ENCODE measurements around the gene FHIT.

The FHIT gene

GRCh38 chr3:60064210-60065178 is 1186.8 kb downstream of the FHIT start:
- no peak overlapping the region for H3K4me2 ChIP-seq (ENCODE audit: low read depth, low read length, poor library complexity, severe bottlenecking)
- no peaks in the 10 kb centered on the region for H3K36me3 ChIP-seq (ENCODE audit: low read length)
- no peak overlapping the region for H3K4me3 ChIP-seq (ENCODE audit: insufficient read depth, low read length, poor library complexity, severe bottlenecking)
- no peaks in the 10 kb centered on the region for H3K9me3 ChIP-seq (ENCODE audit: insufficient read depth, low read length)
- no peak overlapping the region for H3K9ac ChIP-seq (ENCODE audit: low read length)
- H2AFZ ChIP-seq (ENCODE audit: low read depth, low read length, severe bottlenecking), result no peak overlapping the region
- no peaks in the 10 kb centered on the region for H3K79me2 ChIP-seq (ENCODE audit: insufficient read depth, low read length)
- TF ChIP-seq CTCF (IDR thresholded peaks at IDR 0.05; ENCODE audit: insufficient read depth, low read length, poor library complexity, severe bottlenecking) (no peak), EZH2phosphoT487 (conservative IDR thresholded peaks at IDR 0.05; ENCODE audit: low read length) (no peak)
- no peak overlapping the region for H3K27ac ChIP-seq (ENCODE audit: low read depth, low read length)
- no peaks in the 10 kb centered on the region for H4K20me1 ChIP-seq (ENCODE audit: low read depth, low read length)
- H3F3A ChIP-seq (ENCODE audit: insufficient read depth), result no peaks in the 10 kb centered on the region
- no peaks in the 10 kb centered on the region for H3K9me2 ChIP-seq (replicated peaks; ENCODE audit: insufficient read depth, low read length)
- H3K27me3 ChIP-seq (ENCODE audit: low read length), result no peaks in the 10 kb centered on the region

GRCh38 chr3:60056404-60056803 is 1194.8 kb downstream of the FHIT start:
- no peaks in the 10 kb centered on the region for H3K36me3 ChIP-seq (ENCODE audit: low read length)
- H3K27ac ChIP-seq (ENCODE audit: low read depth, low read length), result no peak overlapping the region
- H4K20me1 ChIP-seq (ENCODE audit: low read depth, low read length), result no peaks in the 10 kb centered on the region
- H3K4me3 ChIP-seq (ENCODE audit: insufficient read depth, low read length, poor library complexity, severe bottlenecking), result no peak overlapping the region
- no peak overlapping the region for H3K4me2 ChIP-seq (ENCODE audit: low read depth, low read length, poor library complexity, severe bottlenecking)
- H3K9me3 ChIP-seq (ENCODE audit: insufficient read depth, low read length), result 0 out of 2 replicates have a peak, but pooled peaks cover 7% of the 10 kb centered on the region
- H2AFZ ChIP-seq (ENCODE audit: low read depth, low read length, severe bottlenecking), result no peak overlapping the region
- TF ChIP-seq CTCF (IDR thresholded peaks at IDR 0.05; ENCODE audit: insufficient read depth, low read length, poor library complexity, severe bottlenecking) (no peak), EZH2phosphoT487 (conservative IDR thresholded peaks at IDR 0.05; ENCODE audit: low read length) (no peak)
- no peaks in the 10 kb centered on the region for H3F3A ChIP-seq (ENCODE audit: insufficient read depth)
- H3K9ac ChIP-seq (ENCODE audit: low read length), result no peak overlapping the region
- H3K79me2 ChIP-seq (ENCODE audit: insufficient read depth, low read length), result no peaks in the 10 kb centered on the region
- no peaks in the 10 kb centered on the region for H3K27me3 ChIP-seq (ENCODE audit: low read length)
- H3K9me2 ChIP-seq (replicated peaks; ENCODE audit: insufficient read depth, low read length), result no peaks in the 10 kb centered on the region

- H3K9me2 ChIP-seq (replicated peaks; ENCODE audit: insufficient read depth, low read length), result no peaks in the 10 kb centered on the region
- H3K36me3 ChIP-seq (ENCODE audit: low read length), result no peaks in the 10 kb centered on the region
- 0 out of 2 replicates have a peak, but pooled peaks cover 7% of the 10 kb centered on the region for H3K9me3 ChIP-seq (ENCODE audit: insufficient read depth, low read length)
- no peak overlapping the region for H3K4me3 ChIP-seq (ENCODE audit: insufficient read depth, low read length, poor library complexity, severe bottlenecking)
- no peak overlapping the region for H3K4me2 ChIP-seq (ENCODE audit: low read depth, low read length, poor library complexity, severe bottlenecking)
- H3K27ac ChIP-seq (ENCODE audit: low read depth, low read length), result no peak overlapping the region
- no peak overlapping the region for H3K9ac ChIP-seq (ENCODE audit: low read length)
- H4K20me1 ChIP-seq (ENCODE audit: low read depth, low read length), result no peaks in the 10 kb centered on the region
- TF ChIP-seq CTCF (IDR thresholded peaks at IDR 0.05; ENCODE audit: insufficient read depth, low read length, poor library complexity, severe bottlenecking), result no peak
- no peak for TF ChIP-seq EZH2phosphoT487 (conservative IDR thresholded peaks at IDR 0.05; ENCODE audit: low read length)
- no peaks in the 10 kb centered on the region for H3K27me3 ChIP-seq (ENCODE audit: low read length)
- no peaks in the 10 kb centered on the region for H3F3A ChIP-seq (ENCODE audit: insufficient read depth)
- no peak overlapping the region for H2AFZ ChIP-seq (ENCODE audit: low read depth, low read length, severe bottlenecking)
- H3K79me2 ChIP-seq (ENCODE audit: insufficient read depth, low read length), result no peaks in the 10 kb centered on the region
These were observed 1195.5 kb downstream of the FHIT start for GRCh38 chr3:60055765-60056164.
